ENCODE results near the gene TMEM115. TPM values are rescaled to one million over a fixed set of nuclear protein-coding genes. Genes with fewer than 3 reads are reported as not detected.
A peak's percentile ranks its signal among the peaks of the same experiment; 100 is the strongest.

Gene TMEM115
- total and polyA plus RNA-seq, 4 donors, result 29.0 to 44.8 (median 35.9) TPM

- DNase-seq, result peak; percentile 82 to 84 (median 84)
These were observed 12.0 kb downstream of the TMEM115 start for GRCh38 chr3:50347187-50347813.

GRCh38 chr3:50345586-50346234, 13.6 kb downstream of the TMEM115 start, which contains the start of gene ZMYND10:
ZMYND10 (minus strand) TSS chr3:50345732; CDS start chr3:50345579, 153 bp downstream.
- Histone ChIP-seq H3K27ac (ENCODE audit: low read depth in 1 of 2, low read length in 1 of 2) (peak within 1 kb of the TSS in 1 of 2 donors; percentile 18), H3K9ac (ENCODE audit: insufficient read depth in 1 of 2, low read length in 2 of 2) (peak within 1 kb of the TSS; percentile 26 to 28)

More at GRCh38 chr3:50347187-50347813, 12.0 kb downstream of the TMEM115 start:
- H3K9ac ChIP-seq (ENCODE audit: insufficient read depth in 1 of 2, low read length in 2 of 2), result no peak overlapping the region
- H3K4me3 ChIP-seq, result no peak overlapping the region
- no peaks in the 10 kb centered on the region for H3K27me3 ChIP-seq (ENCODE audit: control insufficient read depth in 3 of 3, insufficient read depth in 3 of 3, low read length in 2 of 3)
- TF ChIP-seq, protein P1, sequence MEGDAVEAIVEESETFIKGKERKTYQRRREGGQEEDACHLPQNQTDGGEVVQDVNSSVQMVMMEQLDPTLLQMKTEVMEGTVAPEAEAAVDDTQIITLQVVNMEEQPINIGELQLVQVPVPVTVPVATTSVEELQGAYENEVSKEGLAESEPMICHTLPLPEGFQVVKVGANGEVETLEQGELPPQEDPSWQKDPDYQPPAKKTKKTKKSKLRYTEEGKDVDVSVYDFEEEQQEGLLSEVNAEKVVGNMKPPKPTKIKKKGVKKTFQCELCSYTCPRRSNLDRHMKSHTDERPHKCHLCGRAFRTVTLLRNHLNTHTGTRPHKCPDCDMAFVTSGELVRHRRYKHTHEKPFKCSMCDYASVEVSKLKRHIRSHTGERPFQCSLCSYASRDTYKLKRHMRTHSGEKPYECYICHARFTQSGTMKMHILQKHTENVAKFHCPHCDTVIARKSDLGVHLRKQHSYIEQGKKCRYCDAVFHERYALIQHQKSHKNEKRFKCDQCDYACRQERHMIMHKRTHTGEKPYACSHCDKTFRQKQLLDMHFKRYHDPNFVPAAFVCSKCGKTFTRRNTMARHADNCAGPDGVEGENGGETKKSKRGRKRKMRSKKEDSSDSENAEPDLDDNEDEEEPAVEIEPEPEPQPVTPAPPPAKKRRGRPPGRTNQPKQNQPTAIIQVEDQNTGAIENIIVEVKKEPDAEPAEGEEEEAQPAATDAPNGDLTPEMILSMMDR (IDR thresholded peaks at IDR 0.05; ENCODE audit: control extremely low read depth, extremely low read depth), result peak; percentile 61
- H3K36me3 ChIP-seq (ENCODE audit: control insufficient read depth in 4 of 4, insufficient read depth in 4 of 4, low read length in 4 of 4), result peaks cover 0 to 16% (median 8%) of the 10 kb centered on the region in 4 donors
- ATAC-seq (ENCODE audit: insufficient read depth, low FRiP score), result no peak
- 28 to 29% methylated on average over 14 of the region's 14 CpGs for WGBS, 2 donors
- H3K4me1 ChIP-seq (ENCODE audit: control insufficient read depth in 5 of 5, insufficient read depth in 5 of 5, low read length in 5 of 5), result peaks cover 10 to 33% (median 13%) of the 10 kb centered on the region in 5 donors
- H3K27ac ChIP-seq (ENCODE audit: low read depth in 1 of 2, low read length in 1 of 2), result no peak overlapping the region
- H3K9me3 ChIP-seq (ENCODE audit: control insufficient read depth in 4 of 4, insufficient read depth in 3 of 4, low read length in 3 of 4), result no peaks in the 10 kb centered on the region

GRCh38 chr3:50345008-50345407, 14.3 kb downstream of the TMEM115 start:
- H3K4me1 ChIP-seq (ENCODE audit: control insufficient read depth in 5 of 5, insufficient read depth in 5 of 5, low read length in 5 of 5), result peaks cover 4 to 41% (median 14%) of the 10 kb centered on the region in 5 donors
- no peak overlapping the region for H3K4me3 ChIP-seq
- ATAC-seq (ENCODE audit: insufficient read depth, low FRiP score), result no peak
- no peak overlapping the region for H3K27ac ChIP-seq (ENCODE audit: low read depth in 1 of 2, low read length in 1 of 2)
- 82 to 83% methylated on average over 8 of the region's 8 CpGs for WGBS, 2 donors
- peaks cover 0 to 5% (median 0%) of the 10 kb centered on the region in 3 donors for H3K27me3 ChIP-seq (ENCODE audit: control insufficient read depth in 3 of 3, insufficient read depth in 3 of 3, low read length in 2 of 3)
- H3K9ac ChIP-seq (ENCODE audit: insufficient read depth in 1 of 2, low read length in 2 of 2), result peak overlapping the region in 1 of 2 donors; percentile 28
- no peaks in the 10 kb centered on the region for H3K9me3 ChIP-seq (ENCODE audit: control insufficient read depth in 4 of 4, insufficient read depth in 3 of 4, low read length in 3 of 4)
- TF ChIP-seq, protein P1 (IDR thresholded peaks at IDR 0.05; ENCODE audit: control extremely low read depth, extremely low read depth), result no peak
- peaks cover 0 to 14% (median 8%) of the 10 kb centered on the region in 4 donors for H3K36me3 ChIP-seq (ENCODE audit: control insufficient read depth in 4 of 4, insufficient read depth in 4 of 4, low read length in 4 of 4)
- no peak for DNase-seq

More at GRCh38 chr3:50345586-50346234, 13.6 kb downstream of the TMEM115 start, which contains the start of gene ZMYND10:
- no peak within 1 kb of the TSS for H3K4me3 ChIP-seq
- 12 to 21% methylated on average over 43 to 45 of the region's 45 CpGs for WGBS, 2 donors
- peak; percentile 64 to 70 (median 65) for DNase-seq
- TF ChIP-seq, protein P1 (IDR thresholded peaks at IDR 0.05; ENCODE audit: control extremely low read depth, extremely low read depth), result no peak
- peaks cover 5 to 39% (median 15%) of the 10 kb centered on the region in 5 donors for H3K4me1 ChIP-seq (ENCODE audit: control insufficient read depth in 5 of 5, insufficient read depth in 5 of 5, low read length in 5 of 5)
- peaks cover 0 to 14% (median 8%) of the 10 kb centered on the region in 4 donors for H3K36me3 ChIP-seq (ENCODE audit: control insufficient read depth in 4 of 4, insufficient read depth in 4 of 4, low read length in 4 of 4)
- no peak for ATAC-seq (ENCODE audit: insufficient read depth, low FRiP score)
- H3K27me3 ChIP-seq (ENCODE audit: control insufficient read depth in 3 of 3, insufficient read depth in 3 of 3, low read length in 2 of 3), result peaks cover 0 to 5% (median 0%) of the 10 kb centered on the region in 3 donors
- H3K9me3 ChIP-seq (ENCODE audit: control insufficient read depth in 4 of 4, insufficient read depth in 3 of 4, low read length in 3 of 4), result no peaks in the 10 kb centered on the region
